SK-MEL-5 (cell line): Measurements from ENCODE around the gene KRT85. TPM values are rescaled to one million over a fixed set of nuclear protein-coding genes. Genes with fewer than 3 reads are reported as not detected.
A peak's percentile ranks its signal among the peaks of the same experiment; 100 is the strongest.

Experiments used
- DNase-seq: peaks from one replicate; pipeline ENCODE4 v3.0.0-alpha.2; 2016; ENCODE audit warnings: low read depth, low spot score
- in situ Hi-C: cut with HindIII; loops from 2 replicates; pipeline ENCODE4 v1.10.0; 2016; ENCODE audit warnings: low sequenced_read_pairs, high pct_unique_total_duplicates, low pct_unique_long_range_greater_than_20kb
- total RNA-seq: library from RNA; depleted of rRNA; stranded (reverse); fragments of >200 nt; shearing (Covaris generic); gene quantifications from 2 replicates; pipeline ENCODE4 v1.2.3, GENCODE V29; 2014

The KRT85 gene
- total RNA-seq, 1 experiment from 2014 or later = not detected

- DNase-seq = no peak
- in situ Hi-C loops = no loop called here
Observed at GRCh38 chr12:52399756-52400155, 32.5 kb upstream of the KRT85 start.

- peak; percentile 9 for DNase-seq
Observed at GRCh38 chr12:52398176-52398575, 30.9 kb upstream of the KRT85 start.

GRCh38 chr12:52396656-52397055, 29.4 kb upstream of the KRT85 start:
- DNase-seq = no peak
- in situ Hi-C loops = no loop called here

More at GRCh38 chr12:52398176-52398575, 30.9 kb upstream of the KRT85 start:
- in situ Hi-C loops = no loop called here

- peak; percentile 29 for DNase-seq
- in situ Hi-C loops = no loop called here
Observed at GRCh38 chr12:52395761-52396434, 28.6 kb upstream of the KRT85 start.

GRCh38 chr12:52394836-52395405, 27.6 kb upstream of the KRT85 start:
- in situ Hi-C loops = no loop called here
- no peak for DNase-seq

GRCh38 chr12:52392465-52393007, 25.3 kb upstream of the KRT85 start:
- in situ Hi-C loops = no loop called here
- no peak for DNase-seq

- peak; percentile 42 for DNase-seq
- in situ Hi-C loops = no loop called here
Observed at GRCh38 chr12:52391618-52392002, 24.3 kb upstream of the KRT85 start.

- in situ Hi-C loops = no loop called here
- peak; percentile 55 for DNase-seq
Observed at GRCh38 chr12:52390739-52391617, 23.7 kb upstream of the KRT85 start.

GRCh38 chr12:52389313-52390207, 22.3 kb upstream of the KRT85 start:
- in situ Hi-C loops = no loop called here
- DNase-seq = no peak

GRCh38 chr12:52387859-52388258, 20.6 kb upstream of the KRT85 start:
- in situ Hi-C loops = no loop called here

GRCh38 chr12:52385226-52385702, 18.0 kb upstream of the KRT85 start, which contains the start of gene KRT84:
TSS of gene KRT84 (minus strand) at chr12:52385652. CDS start at chr12:52385585, 67 bp downstream.
- no peak for DNase-seq
- in situ Hi-C loops = no loop called here

More at GRCh38 chr12:52387859-52388258, 20.6 kb upstream of the KRT85 start:
- DNase-seq = no peak

GRCh38 chr12:52383331-52383730, 16.1 kb upstream of the KRT85 start:
- DNase-seq = no peak
- in situ Hi-C loops = no loop called here

- in situ Hi-C loops = no loop called here
Observed at GRCh38 chr12:52382854-52383253, 15.6 kb upstream of the KRT85 start.

GRCh38 chr12:52381206-52381605, 13.9 kb upstream of the KRT85 start:
- DNase-seq = no peak
- in situ Hi-C loops = no loop called here

More at GRCh38 chr12:52382854-52383253, 15.6 kb upstream of the KRT85 start:
- DNase-seq = no peak

- in situ Hi-C loops = no loop called here
- peak; percentile 70 for DNase-seq
Observed at GRCh38 chr12:52380271-52380694, 13.0 kb upstream of the KRT85 start.

GRCh38 chr12:52379536-52379935, 12.3 kb upstream of the KRT85 start:
- no peak for DNase-seq
- in situ Hi-C loops = no loop called here

- in situ Hi-C loops = no loop called here
Observed at GRCh38 chr12:52378091-52378490, 10.8 kb upstream of the KRT85 start.

More at GRCh38 chr12:52378091-52378490, 10.8 kb upstream of the KRT85 start:
- DNase-seq = no peak
